GM21515 (cell line): ENCODE data around the gene PEX3.

ENCODE experiments used
- ATAC-seq: cut with Tn5 transposase; IDR thresholded peaks from one replicate; pipeline ENCODE4 v1.9.1; 2021; ENCODE audit not compliant: unreplicated experiment

Gene PEX3

DNA sequence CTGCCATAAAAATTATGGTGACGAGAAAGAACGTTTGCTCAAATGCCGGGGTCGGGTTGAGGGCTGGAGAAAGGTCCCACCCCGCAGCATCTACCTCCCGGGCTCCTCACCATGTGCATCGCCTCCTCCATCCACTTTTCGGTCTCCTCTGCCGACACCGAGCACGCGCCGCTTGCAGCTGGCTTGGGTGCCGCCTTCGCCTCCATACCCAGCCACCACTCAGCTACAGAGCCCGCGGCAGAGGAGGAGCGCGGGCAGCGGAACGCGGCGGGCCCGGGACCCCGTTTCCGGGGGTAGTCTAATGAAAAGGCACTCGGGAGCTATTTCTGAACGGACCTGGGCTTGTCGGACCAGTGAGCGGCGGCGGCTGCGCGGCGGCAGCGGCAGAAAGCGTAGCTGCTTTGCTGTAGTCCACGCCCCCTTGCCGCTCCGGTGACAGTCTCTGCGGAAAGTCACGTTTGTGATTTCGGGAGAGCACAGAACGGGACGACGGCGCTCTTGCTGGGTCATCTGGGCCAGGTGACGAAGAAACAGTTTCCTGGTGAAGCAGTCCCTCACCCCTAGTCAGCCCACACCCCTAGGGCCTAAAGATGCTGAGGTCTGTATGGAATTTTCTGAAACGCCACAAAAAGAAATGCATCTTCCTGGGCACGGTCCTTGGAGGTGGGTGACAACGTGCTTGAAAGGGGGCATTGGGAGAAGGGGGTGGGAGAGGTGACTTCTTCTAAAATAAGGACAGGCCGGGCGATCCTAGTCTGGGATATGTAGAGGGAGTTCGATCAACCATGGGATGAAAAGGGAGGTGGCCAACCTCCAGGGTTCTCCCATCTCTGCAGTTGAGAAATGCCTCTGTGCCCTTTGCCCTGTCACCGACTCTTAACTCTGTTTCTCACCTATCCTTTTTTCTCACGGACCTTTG is at the start of gene PEX3, which contains the start of gene ADAT2:
Gene PEX3, plus strand, starts transcription at position 353 of the 919 bp plus-strand sequence. Its CDS starts 238 bp downstream, at position 591.
Gene ADAT2, minus strand, starts transcription at position 243 of the 919 bp plus-strand sequence. Its CDS starts 37 bp downstream, at position 206.
- peak; percentile 94 for ATAC-seq

- no peak for ATAC-seq
Measured at GRCh38 chr6:143401068-143401446, 49.5 kb upstream of the PEX3 start.

DNA sequence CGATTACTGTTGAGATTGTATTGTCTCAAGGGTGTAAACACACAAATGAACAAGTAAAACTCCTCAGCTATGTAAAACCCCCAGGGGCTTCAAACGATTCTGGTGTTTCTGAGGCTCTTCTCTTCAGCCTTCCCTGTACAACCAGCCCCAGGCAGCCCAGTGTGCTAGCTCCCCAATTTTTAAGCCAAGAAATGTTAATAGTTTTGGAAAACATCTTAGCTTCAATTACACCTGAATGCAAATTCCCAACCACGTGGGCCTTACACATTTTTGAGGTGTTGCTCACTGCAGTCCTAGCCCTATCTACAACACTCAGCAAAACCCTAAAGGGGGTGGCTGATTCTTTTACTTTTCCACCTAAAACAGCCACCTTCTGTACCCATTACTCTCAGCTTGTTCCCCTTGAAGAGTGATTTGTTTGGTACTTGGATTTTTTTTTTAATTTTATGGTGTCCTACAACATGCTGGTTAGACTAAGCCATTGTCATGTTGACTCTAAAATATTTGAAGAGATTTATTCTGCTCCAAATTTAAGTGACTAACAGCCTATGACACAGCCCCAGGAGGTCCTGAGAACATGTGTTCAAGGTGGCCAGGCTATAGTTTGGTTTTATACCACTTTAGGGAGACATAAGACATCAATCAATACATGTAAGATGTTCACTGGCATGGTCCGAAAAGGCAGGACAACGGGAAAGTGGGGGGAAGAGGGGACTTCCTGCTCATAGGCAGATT is 48.8 kb upstream of the PEX3 start:
- ATAC-seq, result no peak

DNA sequence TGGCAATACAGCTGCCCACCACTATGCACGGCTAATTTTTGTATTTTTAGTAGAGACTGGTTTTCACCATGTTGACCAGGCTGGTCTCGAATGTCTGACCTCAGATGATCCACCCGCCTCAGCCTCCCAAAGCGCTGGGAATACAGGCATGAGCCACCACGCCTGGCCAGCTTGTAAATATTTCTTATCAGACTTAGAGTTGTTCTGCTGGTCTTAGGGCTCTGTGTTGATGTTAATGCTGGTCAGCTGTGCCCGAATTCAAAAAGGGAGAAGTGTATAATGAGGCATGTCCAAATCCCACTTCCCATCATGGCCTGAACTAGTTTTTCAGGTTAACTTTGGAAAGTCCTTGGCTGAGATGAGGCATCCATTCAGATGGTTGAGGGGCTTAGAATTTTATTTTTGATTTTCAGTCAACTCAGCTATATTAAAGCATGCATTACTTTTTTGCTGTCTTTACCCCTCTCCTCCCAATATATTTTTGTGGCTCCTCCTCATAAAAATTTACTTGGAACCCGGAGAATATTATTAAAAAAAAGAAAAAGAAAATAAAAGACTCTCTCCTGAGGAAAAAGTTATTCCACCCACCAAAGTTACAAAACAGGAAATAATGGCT is 47.8 kb upstream of the PEX3 start:
- ATAC-seq, result no peak

GRCh38 chr6:143405373-143406154 is 45.0 kb upstream of the PEX3 start:
- ATAC-seq, result no peak

- no peak for ATAC-seq
Measured at GRCh38 chr6:143406673-143407072, 43.9 kb upstream of the PEX3 start.

DNA sequence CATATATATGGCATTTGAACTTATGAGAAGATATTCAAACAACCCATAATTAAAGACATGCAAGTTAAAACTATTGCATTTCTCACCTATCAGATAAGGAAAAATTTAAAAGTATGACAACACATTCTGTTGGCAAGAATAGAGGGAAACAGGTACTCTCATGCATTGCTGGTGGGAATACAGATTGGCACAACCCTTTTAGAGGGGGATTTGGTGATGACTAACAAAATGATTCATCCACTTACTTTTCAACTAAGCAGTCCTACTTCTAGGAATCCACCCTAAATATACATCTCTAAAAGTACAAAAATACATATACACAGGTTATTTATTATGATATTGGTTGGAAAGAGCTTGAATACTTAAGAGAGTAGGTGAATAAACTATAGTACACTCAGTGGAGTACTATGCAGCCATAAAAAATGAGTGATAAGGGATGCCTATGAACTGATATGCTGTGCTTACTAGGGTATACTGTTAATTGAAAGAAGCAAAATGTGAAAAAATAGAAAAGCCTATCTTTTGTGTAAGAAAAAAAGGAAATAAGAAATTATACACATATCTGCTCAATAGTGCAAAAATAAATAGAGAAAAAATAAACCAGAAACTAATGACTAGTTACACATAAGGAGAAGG is 42.3 kb upstream of the PEX3 start:
- no peak for ATAC-seq

GRCh38 chr6:143408787-143409162 is 41.8 kb upstream of the PEX3 start:
- no peak for ATAC-seq

GRCh38 chr6:143410859-143411270 is 39.7 kb upstream of the PEX3 start:
- ATAC-seq, result no peak

DNA sequence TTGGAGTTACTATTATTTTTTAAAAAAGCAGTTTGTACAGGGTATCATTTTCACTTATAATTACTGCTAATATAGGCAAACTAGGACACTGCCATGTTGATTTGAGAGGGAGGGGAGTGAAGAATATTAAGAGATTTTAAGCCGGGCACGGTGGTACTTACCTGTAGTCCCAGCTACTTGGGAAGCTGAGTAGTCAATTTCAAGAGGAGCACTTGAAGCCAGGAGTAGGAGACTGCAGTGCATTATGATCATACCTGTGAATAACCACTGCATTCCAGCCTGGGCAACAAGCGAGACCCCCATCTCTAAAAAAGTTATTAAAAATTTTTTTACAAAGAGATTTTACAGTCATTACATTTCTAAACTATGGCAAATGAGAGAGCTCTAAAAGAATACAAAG is 35.8 kb upstream of the PEX3 start:
- ATAC-seq, result no peak

DNA sequence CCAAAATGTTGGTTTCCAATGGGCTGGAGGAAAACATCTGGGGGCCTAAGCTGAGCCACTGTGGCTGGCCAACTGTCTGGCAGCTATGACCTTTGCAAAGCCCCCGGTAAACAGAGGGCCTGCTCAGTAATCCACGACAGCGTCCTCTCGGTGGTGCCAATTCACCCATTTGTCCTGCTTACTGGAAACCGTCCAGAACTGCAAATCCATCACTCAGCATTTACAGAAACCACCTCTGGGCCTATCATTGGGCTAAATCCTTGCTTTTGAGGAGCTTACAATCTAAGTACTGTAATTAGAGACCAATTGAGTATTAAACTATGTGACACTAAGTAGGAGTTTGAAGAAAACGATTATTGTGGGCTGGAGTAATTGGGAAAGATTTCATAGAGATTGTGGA is 31.1 kb upstream of the PEX3 start:
- no peak for ATAC-seq

- no peak for ATAC-seq
Measured at GRCh38 chr6:143426026-143426425, 24.6 kb upstream of the PEX3 start.

DNA sequence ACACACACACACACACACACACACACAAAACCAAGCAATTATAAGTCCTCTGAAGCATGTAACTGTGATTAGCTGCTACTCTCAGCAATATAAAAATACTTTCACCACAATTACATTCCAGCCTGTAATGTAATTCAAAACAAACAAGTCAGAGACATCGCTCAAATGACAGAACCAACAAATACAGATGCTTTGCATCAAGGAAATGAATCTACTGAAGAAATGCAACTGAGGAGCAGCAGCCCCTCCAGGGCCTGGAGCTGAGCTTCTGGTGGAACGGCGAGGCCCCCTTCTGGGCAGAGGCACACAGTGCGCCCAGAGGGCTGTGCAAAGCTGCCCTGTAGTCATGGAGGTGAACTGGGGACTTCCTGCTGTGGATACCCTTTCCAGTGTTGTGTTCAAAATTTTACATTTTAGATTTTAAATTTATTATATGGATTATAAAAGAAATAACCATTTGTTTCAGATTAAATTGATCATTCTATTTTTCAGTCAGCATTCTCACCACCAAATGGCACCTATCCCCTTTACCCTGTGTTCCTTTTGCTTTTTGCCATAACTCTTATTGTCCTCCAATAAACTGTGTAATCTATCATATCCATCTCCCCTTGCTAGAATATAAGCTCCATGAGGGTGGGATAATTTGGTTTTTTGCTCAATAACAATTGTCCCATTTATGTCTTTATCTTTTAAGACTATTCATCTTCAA is 23.3 kb upstream of the PEX3 start:
- ATAC-seq, result peak; percentile 100

DNA sequence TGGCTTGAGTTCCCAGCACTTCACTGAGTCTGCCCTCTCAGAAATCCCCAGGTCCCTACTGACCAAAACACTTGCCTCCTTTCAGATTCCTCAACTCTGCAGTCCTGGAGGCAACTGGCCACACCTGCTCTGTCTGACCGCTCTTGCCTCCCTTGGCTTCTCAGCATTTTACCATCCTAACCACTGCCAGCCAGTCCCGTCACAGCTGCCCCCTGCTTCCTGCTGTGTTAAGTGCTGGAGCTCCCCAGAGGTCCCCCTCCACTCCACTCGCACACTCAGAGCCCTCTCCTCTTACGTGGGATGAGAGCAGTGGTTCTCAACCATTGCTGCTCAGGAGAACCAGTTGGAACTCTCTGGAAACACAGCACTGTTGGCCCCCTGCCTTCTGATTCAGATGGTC is 20.6 kb upstream of the PEX3 start:
- no peak for ATAC-seq

- no peak for ATAC-seq
Measured at GRCh38 chr6:143431226-143431625, 19.4 kb upstream of the PEX3 start.

DNA sequence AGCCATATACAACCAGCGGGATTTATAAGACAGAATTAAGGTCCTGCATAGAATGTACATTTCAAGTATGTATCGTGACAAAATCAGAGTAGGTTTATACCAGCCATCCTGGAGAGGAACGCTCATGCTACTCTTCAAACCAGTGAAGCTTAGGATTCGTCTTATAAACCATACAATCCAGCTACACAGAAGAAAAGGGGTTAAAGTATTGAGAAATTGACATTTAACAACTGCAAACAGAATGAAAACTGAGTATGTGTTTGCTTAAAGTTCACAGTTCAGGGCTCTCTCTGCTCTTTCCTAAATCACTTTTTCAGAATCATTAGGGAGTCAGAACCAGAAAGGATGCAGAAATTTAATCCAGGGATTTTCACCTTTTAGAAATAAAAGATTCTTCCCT is 18.0 kb upstream of the PEX3 start:
- no peak for ATAC-seq

DNA sequence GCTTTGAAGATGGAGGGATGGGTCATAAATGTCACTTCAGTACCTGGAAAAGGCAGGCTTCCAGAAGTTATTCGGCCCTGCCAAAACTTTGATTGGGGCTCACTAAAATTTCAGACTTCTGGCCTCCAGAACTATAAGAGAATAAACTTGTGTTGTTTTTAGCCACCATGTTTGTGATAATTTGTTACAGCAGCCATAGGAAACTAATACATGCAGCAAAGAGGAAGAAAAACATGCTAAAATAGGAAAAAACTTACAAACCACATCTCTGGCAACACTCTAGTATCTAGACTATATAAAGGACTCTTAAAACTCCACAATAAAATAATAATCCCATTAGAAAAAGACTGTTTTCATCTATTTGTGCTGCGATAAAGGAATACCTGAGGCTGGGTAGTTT is 9.6 kb upstream of the PEX3 start:
- ATAC-seq, result no peak

GRCh38 chr6:143441680-143442545 is 8.7 kb upstream of the PEX3 start:
- ATAC-seq, result no peak

DNA sequence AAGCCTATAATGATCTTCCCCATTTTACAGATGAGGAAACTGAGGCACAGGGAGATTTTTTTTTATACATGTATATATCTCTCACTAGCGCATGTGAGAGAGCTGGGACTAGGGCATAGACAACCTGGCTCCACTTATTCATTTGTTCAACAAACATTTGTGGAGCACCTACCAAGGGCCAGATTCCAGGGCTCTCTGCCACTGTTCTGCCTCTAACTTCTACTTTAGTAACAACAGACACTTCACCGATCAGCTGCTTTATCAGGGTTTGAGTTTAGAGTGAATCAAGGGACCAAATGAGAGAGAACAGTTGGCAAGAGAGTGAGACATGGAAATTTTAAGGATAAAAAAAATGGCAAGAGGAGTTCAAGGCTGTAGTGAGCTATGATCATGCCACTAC is 7.5 kb upstream of the PEX3 start:
- ATAC-seq, result no peak
